Measurements from ENCODE around the gene RBM24.

RBM24 gene

GRCh38 chr6:17336425-17336824 is 55.3 kb downstream of the RBM24 start:
- no peak for TF ChIP-seq CTCF (IDR thresholded peaks at IDR 0.05; ENCODE audit: low read depth, low read length)
- Histone ChIP-seq H3K27me3 (ENCODE audit: insufficient read depth, low read depth, severe bottlenecking) (no peaks in the 10 kb centered on the region), H3K9me3 (ENCODE audit: severe bottlenecking) (no peaks in the 10 kb centered on the region), H3K36me3 (no peaks in the 10 kb centered on the region), H3K4me3 (ENCODE audit: low read depth, low read length) (no peak overlapping the region), H3K27ac (no peak overlapping the region)
- DNase-seq = no peak

DNA sequence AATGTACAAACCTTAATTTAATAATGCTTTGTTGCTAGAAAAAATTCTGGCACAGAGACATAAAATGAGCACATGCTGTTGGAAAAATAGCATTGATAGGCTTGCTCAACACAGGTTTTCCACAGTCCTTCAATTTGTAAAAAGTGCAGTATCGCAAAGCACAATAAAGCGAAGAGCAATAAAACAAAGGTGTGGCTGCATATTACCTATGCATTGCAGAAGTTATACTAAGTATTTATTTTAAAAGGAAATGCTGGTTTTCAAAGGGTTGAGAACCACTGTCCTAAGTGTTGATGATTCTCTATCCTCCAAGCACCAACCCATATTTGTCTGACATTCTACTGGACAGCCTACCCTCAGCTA is 58.1 kb downstream of the RBM24 start:
- Histone ChIP-seq H3K9me3 (ENCODE audit: severe bottlenecking) (no peaks in the 10 kb centered on the region), H3K4me3 (ENCODE audit: low read depth, low read length) (no peak overlapping the region)

GRCh38 chr6:17341117-17341805 is 60.1 kb downstream of the RBM24 start:
- no peaks in the 10 kb centered on the region for H3K27me3 ChIP-seq (ENCODE audit: insufficient read depth, low read depth, severe bottlenecking)
- H3K27ac ChIP-seq = no peak overlapping the region
- H3K9me3 ChIP-seq (ENCODE audit: severe bottlenecking) = no peaks in the 10 kb centered on the region
- no peak for TF ChIP-seq CTCF (IDR thresholded peaks at IDR 0.05; ENCODE audit: low read depth, low read length)
- no peak for DNase-seq
- no peaks in the 10 kb centered on the region for H3K36me3 ChIP-seq
- no peak overlapping the region for H3K4me3 ChIP-seq (ENCODE audit: low read depth, low read length)

More for the DNA sequence above, 58.1 kb downstream of the RBM24 start:
- no peaks in the 10 kb centered on the region for H3K27me3 ChIP-seq (ENCODE audit: insufficient read depth, low read depth, severe bottlenecking)
- no peak for TF ChIP-seq CTCF (IDR thresholded peaks at IDR 0.05; ENCODE audit: low read depth, low read length)
- no peak overlapping the region for H3K27ac ChIP-seq
- H3K36me3 ChIP-seq = no peaks in the 10 kb centered on the region
- DNase-seq = no peak

DNA sequence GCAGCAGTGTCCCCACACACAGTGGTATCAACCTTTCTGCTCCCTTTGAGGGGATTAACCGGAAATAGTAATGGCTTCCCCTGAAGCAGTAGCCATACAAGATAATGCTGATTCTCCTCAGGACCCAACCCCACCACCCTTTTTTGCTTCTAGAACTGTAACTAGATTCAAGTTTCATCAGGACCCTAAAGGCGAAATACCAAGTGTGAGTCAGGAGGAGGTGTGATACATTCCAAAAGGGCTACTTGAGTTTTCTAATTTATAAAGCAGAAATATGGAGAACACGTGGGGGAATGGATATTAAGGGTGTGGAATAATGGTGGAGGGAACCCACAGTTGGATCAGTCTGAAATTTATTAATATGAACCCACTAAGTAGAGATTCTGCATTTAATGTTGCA is 60.7 kb downstream of the RBM24 start:
- TF ChIP-seq CTCF (IDR thresholded peaks at IDR 0.05; ENCODE audit: low read depth, low read length) = no peak
- Histone ChIP-seq H3K9me3 (ENCODE audit: severe bottlenecking) (no peaks in the 10 kb centered on the region), H3K4me3 (ENCODE audit: low read depth, low read length) (no peak overlapping the region), H3K27me3 (ENCODE audit: insufficient read depth, low read depth, severe bottlenecking) (no peaks in the 10 kb centered on the region), H3K36me3 (no peaks in the 10 kb centered on the region), H3K27ac (no peak overlapping the region)
- DNase-seq = no peak

DNA sequence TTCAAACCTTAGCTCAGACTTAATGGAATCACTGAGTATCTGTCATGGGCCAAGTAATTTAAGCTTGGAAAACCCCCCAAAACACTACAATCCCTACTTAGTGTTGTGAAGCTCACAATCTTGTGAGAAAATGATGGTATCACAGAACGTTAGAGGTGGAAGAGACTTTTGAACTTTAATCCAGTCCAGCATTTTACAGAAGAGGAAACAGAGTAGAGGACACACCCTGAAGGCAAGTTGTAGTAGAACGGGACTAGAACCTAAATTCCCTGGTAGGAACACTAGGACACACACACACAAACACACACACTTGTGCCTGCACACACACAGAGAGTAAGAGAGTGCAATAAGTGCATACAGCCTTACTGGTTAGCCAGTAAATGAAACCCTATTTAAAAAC is 62.1 kb downstream of the RBM24 start:
- Histone ChIP-seq H3K4me3 (ENCODE audit: low read depth, low read length) (no peak overlapping the region), H3K27me3 (ENCODE audit: insufficient read depth, low read depth, severe bottlenecking) (no peaks in the 10 kb centered on the region), H3K36me3 (no peaks in the 10 kb centered on the region), H3K27ac (no peak overlapping the region), H3K9me3 (ENCODE audit: severe bottlenecking) (no peaks in the 10 kb centered on the region)
- no peak for TF ChIP-seq CTCF (IDR thresholded peaks at IDR 0.05; ENCODE audit: low read depth, low read length)
- no peak for DNase-seq
